GM18505 (cell line): Measurements from ENCODE around the gene MAP4K3.

ENCODE experiments used
- ATAC-seq: cut with Tn5 transposase; IDR thresholded peaks from one replicate; pipeline ENCODE4 v1.9.1; 2021; ENCODE audit not compliant: unreplicated experiment
- POLR2A ChIP-seq: IDR thresholded peaks from 4 replicates; pipeline ENCODE4 v1.6.1; 2011; ENCODE audit warnings: borderline replicate concordance; ENCODE audit not compliant: insufficient read depth, insufficient read length; ENCODE audit errors: extremely low read depth

The MAP4K3 gene

GRCh38 chr2:39232141-39232540 lies 204.9 kb downstream of the MAP4K3 start:
- no peak for ATAC-seq
- no peak for TF ChIP-seq POLR2A

DNA sequence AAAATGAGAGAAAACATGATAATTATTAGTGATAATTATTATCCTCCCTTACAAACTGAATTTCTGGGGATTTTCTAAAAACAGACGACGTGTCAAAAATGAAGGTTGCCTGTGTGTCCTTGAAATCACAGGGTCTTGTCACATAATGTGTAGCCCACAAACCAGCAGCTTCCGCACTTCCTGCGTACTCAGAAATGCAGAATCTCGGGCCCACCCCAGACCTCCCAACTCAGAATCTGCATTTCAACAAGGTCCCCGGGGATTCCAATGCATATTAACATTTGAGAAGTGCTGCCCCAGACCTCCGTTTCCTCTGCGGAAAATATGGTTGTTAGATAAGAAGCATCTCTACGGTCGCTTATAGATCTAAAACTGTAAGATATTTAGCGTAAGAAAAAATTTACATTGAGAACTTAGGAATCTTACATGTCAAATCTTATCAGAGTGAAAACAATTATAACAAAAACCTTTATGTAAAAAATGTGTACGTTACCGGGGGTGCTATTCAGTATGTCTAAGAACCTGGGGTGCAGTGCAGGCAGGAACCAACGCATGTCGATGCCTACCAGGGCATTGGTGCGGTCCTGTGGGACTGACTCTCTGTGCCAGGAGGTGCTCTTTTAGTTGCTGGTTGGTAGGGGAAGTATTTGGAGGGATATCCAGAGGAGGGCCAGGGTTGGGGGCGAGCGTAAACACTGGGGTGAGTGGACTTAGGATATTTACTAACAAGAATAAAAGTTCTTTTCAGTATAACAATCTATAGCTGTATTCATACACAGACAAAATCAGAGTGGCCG lies 208.5 kb downstream of the MAP4K3 start:
- no peak for TF ChIP-seq POLR2A
- ATAC-seq: peak; percentile 35

- ATAC-seq: peak; percentile 68
- no peak for TF ChIP-seq POLR2A
Observed at GRCh38 chr2:39227628-39228412, 209.3 kb downstream of the MAP4K3 start.

DNA sequence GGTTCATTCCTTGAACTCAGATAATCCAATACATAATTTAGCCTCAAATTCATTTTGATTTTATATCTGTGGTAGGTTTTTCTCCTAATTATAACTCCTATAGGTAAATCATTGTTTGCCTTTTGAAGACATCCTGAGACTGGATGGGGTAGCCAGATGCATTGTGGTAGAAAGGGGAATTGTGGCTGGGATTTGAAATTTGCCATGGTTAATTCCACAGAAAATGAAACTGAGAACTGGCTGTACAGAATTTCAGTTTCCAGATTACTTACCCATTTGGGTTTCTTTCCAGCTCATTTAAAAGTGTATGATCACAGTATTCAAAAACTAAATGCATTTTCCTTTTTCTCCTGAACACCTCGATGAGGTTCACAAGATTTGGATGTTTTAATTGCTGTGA lies 211.5 kb downstream of the MAP4K3 start:
- no peak for TF ChIP-seq POLR2A
- ATAC-seq: no peak

- ATAC-seq: no peak
- no peak for TF ChIP-seq POLR2A
Observed at GRCh38 chr2:39223909-39224308, 213.2 kb downstream of the MAP4K3 start.

DNA sequence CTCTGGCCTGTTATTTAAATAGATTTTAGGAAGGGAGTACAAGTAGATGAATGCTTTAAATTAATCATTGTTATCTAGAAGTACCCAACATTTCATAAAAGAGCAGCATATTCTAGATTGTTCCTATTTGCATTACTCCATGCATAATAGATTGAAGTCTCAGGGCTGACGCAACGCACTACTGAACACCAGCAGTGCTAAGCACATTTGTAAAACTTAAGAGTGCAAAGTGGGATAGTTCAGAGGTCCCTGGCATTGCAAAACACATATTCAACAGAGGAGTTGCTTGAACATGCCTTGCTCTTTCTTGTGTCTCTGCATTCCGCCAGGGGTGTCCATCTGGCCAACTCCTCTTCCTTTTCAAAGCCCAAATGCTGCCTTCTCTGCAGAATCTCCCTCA lies 215.6 kb downstream of the MAP4K3 start:
- no peak for ATAC-seq
- no peak for TF ChIP-seq POLR2A

GRCh38 chr2:39220136-39220535 lies 216.9 kb downstream of the MAP4K3 start:
- TF ChIP-seq POLR2A: no peak

GRCh38 chr2:39218391-39218790 lies 218.7 kb downstream of the MAP4K3 start:
- no peak for ATAC-seq
- no peak for TF ChIP-seq POLR2A

More at GRCh38 chr2:39220136-39220535, 216.9 kb downstream of the MAP4K3 start:
- ATAC-seq: no peak

DNA sequence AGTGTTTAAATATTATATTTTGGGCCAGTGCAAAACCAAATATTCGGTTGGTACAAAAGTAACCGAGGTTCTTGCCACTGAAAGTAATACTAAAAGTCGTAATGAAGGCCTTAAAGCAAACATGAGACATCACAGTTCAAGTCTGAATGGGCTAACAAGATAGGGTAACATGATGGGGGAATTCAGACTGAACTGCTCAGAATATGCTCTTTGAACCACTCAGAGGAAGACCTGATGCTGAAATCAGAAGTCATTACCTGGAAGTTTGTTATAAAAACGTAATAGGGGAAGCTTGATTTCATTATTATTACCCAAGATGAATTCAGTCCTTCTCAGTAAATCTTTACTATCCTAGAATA lies 219.9 kb downstream of the MAP4K3 start:
- no peak for ATAC-seq
- TF ChIP-seq POLR2A: no peak

- ATAC-seq: no peak
- no peak for TF ChIP-seq POLR2A
Observed at GRCh38 chr2:39216346-39217191, 220.5 kb downstream of the MAP4K3 start.

GRCh38 chr2:39215545-39215944 lies 221.5 kb downstream of the MAP4K3 start:
- no peak for ATAC-seq
- TF ChIP-seq POLR2A: no peak

- no peak for TF ChIP-seq POLR2A
- no peak for ATAC-seq
Observed at GRCh38 chr2:39213015-39213414, 224.1 kb downstream of the MAP4K3 start.

- no peak for TF ChIP-seq POLR2A
- ATAC-seq: no peak
Observed at GRCh38 chr2:39210846-39211245, 226.2 kb downstream of the MAP4K3 start.
